ENCODE data around the gene GATAD2A.
"Not testable (repeated sequence)": the region's sequence is repeated elsewhere in the genome, so short reads cannot be mapped to it uniquely, and the experiment has no call there.

Gene GATAD2A

GRCh38 chr19:19388568-19389555 lies 16.6 kb upstream of the GATAD2A start:
- no peak for DNase-seq (ENCODE audit: low read depth in 1 of 2, low spot score in 1 of 2)

GRCh38 chr19:19389683-19390082 lies 15.8 kb upstream of the GATAD2A start:
- not testable (repeated sequence) for DNase-seq (ENCODE audit: low read depth in 1 of 2, low spot score in 1 of 2)

- not testable (repeated sequence) for DNase-seq (ENCODE audit: low read depth in 1 of 2, low spot score in 1 of 2)
Observed at GRCh38 chr19:19394333-19394732, 11.1 kb upstream of the GATAD2A start.

- DNase-seq (ENCODE audit: low read depth in 1 of 2, low spot score in 1 of 2), result no peak
Observed at GRCh38 chr19:19399733-19400433, 5.6 kb upstream of the GATAD2A start.

GRCh38 chr19:19402656-19403372 lies 2.7 kb upstream of the GATAD2A start:
- no peak for DNase-seq (ENCODE audit: low read depth in 1 of 2, low spot score in 1 of 2)

- no peak for DNase-seq (ENCODE audit: low read depth in 1 of 2, low spot score in 1 of 2)
Observed at GRCh38 chr19:19403373-19403901, 2.0 kb upstream of the GATAD2A start.

- peak in 1 of 2 donors; percentile 36 for DNase-seq (ENCODE audit: low read depth in 1 of 2, low spot score in 1 of 2)
Observed at GRCh38 chr19:19405971-19406877, 749 bp downstream of the GATAD2A start.

GRCh38 chr19:19406878-19407632 lies 1.6 kb downstream of the GATAD2A start:
- DNase-seq (ENCODE audit: low read depth in 1 of 2, low spot score in 1 of 2), result peak in 1 of 2 donors; percentile 40

- no peak for DNase-seq (ENCODE audit: low read depth in 1 of 2, low spot score in 1 of 2)
Observed at GRCh38 chr19:19407633-19407930, 2.1 kb downstream of the GATAD2A start.

GRCh38 chr19:19409205-19409604 lies 3.7 kb downstream of the GATAD2A start:
- no peak for DNase-seq (ENCODE audit: low read depth in 1 of 2, low spot score in 1 of 2)

GRCh38 chr19:19409631-19410030 lies 4.2 kb downstream of the GATAD2A start:
- no peak for DNase-seq (ENCODE audit: low read depth in 1 of 2, low spot score in 1 of 2)

GRCh38 chr19:19410553-19411550 lies 5.4 kb downstream of the GATAD2A start:
- DNase-seq (ENCODE audit: low read depth in 1 of 2, low spot score in 1 of 2), result peak; percentile 21 to 45

GRCh38 chr19:19416280-19416679 lies 10.8 kb downstream of the GATAD2A start:
- DNase-seq (ENCODE audit: low read depth in 1 of 2, low spot score in 1 of 2), result no peak

- DNase-seq (ENCODE audit: low read depth in 1 of 2, low spot score in 1 of 2), result no peak
Observed at GRCh38 chr19:19417046-19417445, 11.6 kb downstream of the GATAD2A start.

GRCh38 chr19:19417628-19418245 lies 12.3 kb downstream of the GATAD2A start:
- no peak for DNase-seq (ENCODE audit: low read depth in 1 of 2, low spot score in 1 of 2)

GRCh38 chr19:19418555-19419260 lies 13.2 kb downstream of the GATAD2A start:
- DNase-seq (ENCODE audit: low read depth in 1 of 2, low spot score in 1 of 2), result no peak

- no peak for DNase-seq (ENCODE audit: low read depth in 1 of 2, low spot score in 1 of 2)
Observed at GRCh38 chr19:19420570-19421298, 15.3 kb downstream of the GATAD2A start.

Measured in activated CD4-positive, alpha-beta T cell treated with anti-CD3 and anti-CD28 coated beads, Interleukin-2, amount 50 U/mL, for 24 hours (primary cell).